LNCaP clone FGC (cell line): Measurements from ENCODE around the gene CFAP100.

ENCODE experiments used
- DNase-seq: peaks from one replicate; pipeline ENCODE4 v3.0.0-alpha.2; 2011; ENCODE audit warnings: low read depth
- H3K4me3 ChIP-seq: 2 replicates; pipeline ENCODE4 v1.5.1; 2011; ENCODE audit warnings: mild to moderate bottlenecking, low read depth, low read length, control low read depth
- CTCF ChIP-seq: IDR thresholded peaks from 2 replicates; pipeline ENCODE4 v1.5.1; 2012; ENCODE audit warnings: mild to moderate bottlenecking; ENCODE audit not compliant: control insufficient read depth, insufficient read depth; ENCODE audit errors: extremely low read depth

CFAP100 gene

GRCh38 chr3:126480861-126481260, 86.2 kb downstream of the CFAP100 start:
- TF ChIP-seq CTCF: no peak
- no peak overlapping the region for H3K4me3 ChIP-seq
- DNase-seq: no peak

GRCh38 chr3:126481808-126482502, 87.2 kb downstream of the CFAP100 start:
- TF ChIP-seq CTCF: no peak
- no peak for DNase-seq
- H3K4me3 ChIP-seq: no peak overlapping the region

GRCh38 chr3:126482503-126483255, 88.0 kb downstream of the CFAP100 start:
- H3K4me3 ChIP-seq: no peak overlapping the region
- TF ChIP-seq CTCF: no peak
- DNase-seq: no peak

- DNase-seq: no peak
- H3K4me3 ChIP-seq: no peak overlapping the region
- TF ChIP-seq CTCF: no peak
Observed at GRCh38 chr3:126483321-126483761, 88.6 kb downstream of the CFAP100 start.

GRCh38 chr3:126484148-126484547, 89.4 kb downstream of the CFAP100 start:
- H3K4me3 ChIP-seq: no peak overlapping the region
- TF ChIP-seq CTCF: no peak
- DNase-seq: no peak

DNA sequence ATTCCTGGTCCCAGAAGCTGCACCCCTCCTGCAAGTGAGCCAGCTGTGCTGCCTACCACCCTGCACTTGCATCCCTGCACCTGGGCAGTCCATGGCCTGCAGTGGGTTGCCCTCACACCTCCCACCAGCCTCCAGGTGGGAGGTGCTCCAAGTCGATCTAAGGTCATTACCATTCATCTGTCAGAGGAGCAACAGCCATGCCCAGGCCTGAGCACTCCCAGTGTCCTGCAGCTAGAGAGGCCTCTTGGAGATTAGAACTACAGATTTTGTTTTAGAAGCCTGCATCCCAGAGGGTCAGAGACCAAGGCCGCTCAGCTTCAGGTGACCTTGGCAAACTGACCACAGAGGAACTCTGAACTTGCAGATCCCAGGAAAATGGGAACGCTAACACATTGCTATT, 90.0 kb downstream of the CFAP100 start:
- no peak for DNase-seq
- no peak overlapping the region for H3K4me3 ChIP-seq
- no peak for TF ChIP-seq CTCF
